Heart right ventricle (tissue), 16 donors: ENCODE measurements around the gene GAA. TPM values are rescaled to one million over a fixed set of nuclear protein-coding genes. Genes with fewer than 3 reads are reported as not detected.

Experiments
- ATAC-seq, 8 donors: fragments of 200-7000 bp; cut with Tn5 transposase; one replicate each; pipeline ENCODE4 v1.9.1; 2020; ENCODE audit warnings: mild to moderate bottlenecking in 8 of 8, moderate library complexity in 8 of 8, moderate number of reproducible peaks in 1 of 8
- DNase-seq, 2 donors: peaks; one replicate each; pipeline ENCODE4 v3.0.0-alpha.2; 2020
- H3K27ac ChIP-seq, 10 donors: fragments of 200-600 bp; sonication (generic) in 2 of 10; one replicate each; pipeline versions ENCODE4 v1.5.0 to v1.8.0; 2020 to 2022; ENCODE audit warnings: mild to moderate bottlenecking in 3 of 10
- H3K27me3 ChIP-seq, 7 donors: fragments of 200-600 bp; one replicate each; pipeline ENCODE4 v1.8.0; 2021 to 2022; ENCODE audit warnings: mild to moderate bottlenecking in 2 of 7
- H3K36me3 ChIP-seq, 9 donors: fragments of 200-600 bp; sonication (generic) in 1 of 9; one replicate each; pipeline versions ENCODE4 v1.5.0 to v1.8.0; 2020 to 2022; ENCODE audit warnings: mild to moderate bottlenecking in 2 of 9
- H3K4me1 ChIP-seq, 9 donors: fragments of 200-600 bp; sonication (generic) in 1 of 9; one replicate each; pipeline versions ENCODE4 v1.5.0 to v1.8.0; 2020 to 2022; ENCODE audit warnings: mild to moderate bottlenecking in 4 of 9
- H3K4me3 ChIP-seq, 10 donors: fragments of 200-600 bp; sonication (generic) in 2 of 10; one replicate each; pipeline versions ENCODE4 v1.5.0 to v1.8.0; 2020 to 2022; ENCODE audit warnings: mild to moderate bottlenecking in 7 of 10, moderate library complexity in 2 of 10
- H3K9me3 ChIP-seq, 11 donors: fragments of 200-600 bp in 10 of 11; sonication (generic) in 2 of 11; one replicate each; pipeline versions ENCODE4 v1.5.0 to v1.8.0; 2013 to 2022; ENCODE audit warnings: mild to moderate bottlenecking in 2 of 11, control low read depth in 1 of 11, moderate library complexity in 1 of 11
- WGBS, 2 donors: extraction: QIAGEN DNeasy Blood & Tissue Kit; methylation state at CpG; one replicate each; pipeline ENCODE4 v1.1.7; 2013; ENCODE audit warnings: inconsistent platforms in 1 of 2; 5-methylcytosine and 5-hydroxymethylcytosine counted together
- intact Hi-C, 10 donors: fragments of 100-400 bp; cut with DNase I; formaldehyde crosslinking; loops; one replicate each; pipeline versions ENCODE4 v1.11.1 to v1.14.2; 2022
- microRNA-seq, 2 donors: library from miRNA; unstranded; fragments of <30 nt; microRNA quantifications; one replicate each; pipeline ENCODE4 v1.2.0, GENCODE V29; 2021
- polyA plus RNA-seq, 2 donors: library from polyadenylated mRNA; stranded (reverse); fragments of 200-250 nt; gene quantifications; one replicate each; pipeline ENCODE4 v1.2.3, GENCODE V29; 2013
- total RNA-seq, 10 donors: library from RNA; stranded (reverse); fragmentation: NEBNext Ultra II Directional in 3 of 10; extraction: Animal tissue kit (Norgen Biotek cat#: 25700) in 3 of 10; gene quantifications; one replicate each; pipeline versions ENCODE4 v1.2.1 to v1.2.4, GENCODE V29; 2021 to 2023
- TF ChIP-seq, protein P1 (sequence below), 9 donors: fragments of 200-600 bp; sonication (generic) in 2 of 9; IDR thresholded peaks; one replicate each; pipeline versions ENCODE4 v1.5.0 to v1.8.0; 2021 to 2022; ENCODE audit warnings: antibody characterized with exemption in 9 of 9, mild to moderate bottlenecking in 5 of 9, moderate library complexity in 1 of 9
- donor health status: Arrhythmogenic right ventricular cardiomyopathy.
- donor health status: ischemic (EF 13 %, LVEDD 7.1; RV severe dilation, severe dysfunction).
- donor health status: healthy with polysubstance abuse.
- donor health status: DM: no; HTN: yes; CAD: no.
- donor health status: DM: no; HTN: no; CAD: no.
- donor health status: ischemic (EF 25% LVEDD 6.9; RV normal size, moderate dysfunction).
- donor health status: ischemic (EF 25% LVEDD 5.7; RV mildly dilated, moderate dysfunction).
- donor health status: healthy.
- donor health status: DM: yes; HTN: yes; CAD: no.
- donor health status: Ischemic cardiomyopathy.
- donor health status: ischemic (EF 35%, LVEDD 5.7; RV mildly dilated, moderate dysfunction).
- donor health status: nonischemic (EF 11% LVEDD 7.7; RV severe dilation, severe dysfunction).
- donor health status: DM: yes; HTN: yes; CAD: no.
- donor health status: PGD.
- donor health status: ischemic (EF 29% LVEDD 5.4; RV normal size, mild dysfunction).
- donor health status: nonischemic (EF 23%, LVEDD 6.1; RV moderate dilation, normal function).

Gene GAA
- total and polyA plus RNA-seq, 12 donors: 26.4 to 67.7 (median 49.6) TPM

DNA sequence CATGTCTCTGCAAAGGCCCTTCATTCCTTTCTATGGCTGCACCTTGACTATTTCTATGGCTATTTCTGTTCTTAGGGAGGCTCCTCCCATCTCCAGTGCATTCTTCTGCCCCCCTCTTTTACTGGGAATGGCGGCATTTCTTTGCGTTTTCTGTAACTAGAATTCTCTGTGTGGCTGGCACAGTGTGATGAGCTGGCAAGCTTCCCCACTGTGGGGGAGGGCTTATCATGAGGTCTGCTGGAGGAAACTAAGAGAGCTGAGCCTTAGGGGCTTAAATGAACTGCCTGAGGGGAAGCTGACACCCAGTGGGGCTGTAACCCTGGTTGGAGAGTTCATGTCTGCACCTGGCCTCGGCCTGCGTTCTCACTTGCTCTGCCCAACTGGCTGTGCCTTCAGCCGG is 67.0 kb downstream of the GAA start:
- intact Hi-C loops: no loop called here
- DNase-seq (no peak), ATAC-seq (no peak)
- H3K36me3 ChIP-seq: no peaks in the 10 kb centered on the region
- no peak overlapping the region for H3K27ac ChIP-seq
- no peak overlapping the region for H3K4me3 ChIP-seq
- TF ChIP-seq, protein P1, sequence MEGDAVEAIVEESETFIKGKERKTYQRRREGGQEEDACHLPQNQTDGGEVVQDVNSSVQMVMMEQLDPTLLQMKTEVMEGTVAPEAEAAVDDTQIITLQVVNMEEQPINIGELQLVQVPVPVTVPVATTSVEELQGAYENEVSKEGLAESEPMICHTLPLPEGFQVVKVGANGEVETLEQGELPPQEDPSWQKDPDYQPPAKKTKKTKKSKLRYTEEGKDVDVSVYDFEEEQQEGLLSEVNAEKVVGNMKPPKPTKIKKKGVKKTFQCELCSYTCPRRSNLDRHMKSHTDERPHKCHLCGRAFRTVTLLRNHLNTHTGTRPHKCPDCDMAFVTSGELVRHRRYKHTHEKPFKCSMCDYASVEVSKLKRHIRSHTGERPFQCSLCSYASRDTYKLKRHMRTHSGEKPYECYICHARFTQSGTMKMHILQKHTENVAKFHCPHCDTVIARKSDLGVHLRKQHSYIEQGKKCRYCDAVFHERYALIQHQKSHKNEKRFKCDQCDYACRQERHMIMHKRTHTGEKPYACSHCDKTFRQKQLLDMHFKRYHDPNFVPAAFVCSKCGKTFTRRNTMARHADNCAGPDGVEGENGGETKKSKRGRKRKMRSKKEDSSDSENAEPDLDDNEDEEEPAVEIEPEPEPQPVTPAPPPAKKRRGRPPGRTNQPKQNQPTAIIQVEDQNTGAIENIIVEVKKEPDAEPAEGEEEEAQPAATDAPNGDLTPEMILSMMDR (IDR thresholded peaks at IDR 0.05): no peak
- no peaks in the 10 kb centered on the region for H3K9me3 ChIP-seq
- 66 to 75% methylated on average over 5 of the region's 5 CpGs for WGBS, 2 donors
- peaks cover 0 to 14% (median 0%) of the 10 kb centered on the region in 7 donors for H3K27me3 ChIP-seq
- H3K4me1 ChIP-seq: no peaks in the 10 kb centered on the region

DNA sequence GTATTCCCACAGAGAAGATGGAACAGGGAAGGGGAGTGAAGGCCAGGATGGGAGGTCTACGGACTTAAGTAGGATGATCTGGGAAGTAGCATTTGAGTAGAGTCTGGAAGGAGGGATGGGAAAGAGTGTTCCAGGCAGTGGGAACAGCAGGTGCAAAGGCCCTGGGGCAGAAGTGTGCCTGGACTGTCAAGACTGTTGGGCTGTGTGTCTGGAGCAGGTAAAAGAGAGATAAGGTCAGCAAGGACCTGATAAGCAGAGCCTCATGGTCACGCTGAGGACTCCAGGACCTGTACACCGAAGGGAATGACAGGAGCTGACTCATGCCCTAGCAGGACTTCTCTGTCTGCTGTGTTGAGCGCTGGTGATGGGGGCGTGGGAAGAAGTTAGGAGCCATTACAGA is 67.7 kb downstream of the GAA start:
- no peak for DNase-seq
- Histone ChIP-seq H3K27ac (no peak overlapping the region), H3K27me3 (peaks cover 0 to 14% (median 0%) of the 10 kb centered on the region in 7 donors), H3K4me3 (no peak overlapping the region), H3K9me3 (no peaks in the 10 kb centered on the region), H3K36me3 (no peaks in the 10 kb centered on the region), H3K4me1 (no peaks in the 10 kb centered on the region)
- TF ChIP-seq, protein P1 (IDR thresholded peaks at IDR 0.05): no peak
- intact Hi-C loops: no loop called here
- WGBS, 2 donors: 82 to 92% methylated on average over 5 of the region's 5 CpGs
- ATAC-seq: no peak

Small RNA genes lying within 50 kb of the gene (microRNA-seq; reads per million reads assigned to microRNA genes)
- gene MIR1268B: 0 reads per million in 2 donors

Other genes starting within 250 kb of the GAA start
- 10 to 100 TPM; 13.5 to 23.3 (median 17.7) TPM for gene TBC1D16, start 65.7 kb upstream of the GAA start, total RNA-seq
- 1 to 10 TPM; 4.8 to 5.7 TPM for gene TBC1D16, start 65.7 kb upstream of the GAA start, polyA plus RNA-seq
- 1 to 10 TPM; 3.4 to 8.9 (median 6.8) TPM for gene CCDC40, start 64.9 kb upstream of the GAA start, total RNA-seq
- 1 to 10 TPM; 2.0 to 5.8 TPM for gene CCDC40, start 64.9 kb upstream of the GAA start, polyA plus RNA-seq
- gene EIF4A3, start 45.5 kb downstream of the GAA start, total RNA-seq: 10 to 100 TPM; 26.5 to 40.2 (median 34.3) TPM
- 10 to 100 TPM; 16.2 to 51.0 TPM for gene EIF4A3, start 45.5 kb downstream of the GAA start, polyA plus RNA-seq
- gene CARD14, start 68.4 kb downstream of the GAA start, total RNA-seq: under 1 TPM in 4 of 10 donors, not detected in 6; 0.11 to 0.33 (median 0.14) TPM
- under 1 TPM; 0.12 to 0.22 TPM for gene CARD14, start 68.4 kb downstream of the GAA start, polyA plus RNA-seq
- 10 to 100 TPM in 9 of 10 donors, 1 to 10 TPM in 1; 7.3 to 18.0 (median 14.0) TPM for gene SGSH, start 118.8 kb downstream of the GAA start, total RNA-seq
- gene SGSH, start 118.8 kb downstream of the GAA start, polyA plus RNA-seq: 10 to 100 TPM in 1 of 2 donors, 1 to 10 TPM in 1; 10.0 to 21.7 TPM
- gene SLC26A11, start 118.8 kb downstream of the GAA start, total RNA-seq: 1 to 10 TPM; 3.9 to 8.6 (median 5.1) TPM
- gene SLC26A11, start 118.8 kb downstream of the GAA start, polyA plus RNA-seq: 1 to 10 TPM; 3.0 to 5.6 TPM
- 10 to 100 TPM; 26.0 to 97.0 (median 31.7) TPM for gene RNF213, start 159.3 kb downstream of the GAA start, total RNA-seq
- 10 to 100 TPM; 13.1 to 58.7 TPM for gene RNF213, start 159.3 kb downstream of the GAA start, polyA plus RNA-seq